ENCODE results near the gene PIP4K2C. TPM values are rescaled to one million over a fixed set of nuclear protein-coding genes. Genes with fewer than 3 reads are reported as not detected.

PIP4K2C gene
- total and polyA plus RNA-seq, 2 donors (not counting 1 experiment from before 2014, with no cell fraction given), result 11.9 to 24.3 TPM

GRCh38 chr12:57609781-57610553 lies 19.0 kb downstream of the PIP4K2C start:
- H3K27me3 ChIP-seq (ENCODE audit: control insufficient read depth, insufficient read depth, low read length), result no peaks in the 10 kb centered on the region
- peak overlapping the region; percentile 55 for H2AFZ ChIP-seq (ENCODE audit: low read length)
- no peak for DNase-seq (ENCODE audit: low read depth in 2 of 2)
- H3K4me1 ChIP-seq (ENCODE audit: control insufficient read depth, extremely low read depth, insufficient read depth, low read length), result peaks cover 13% of the 10 kb centered on the region
- H3K9ac ChIP-seq (ENCODE audit: insufficient read depth, low read length), result no peak overlapping the region
- H3K9me3 ChIP-seq (ENCODE audit: control insufficient read depth, insufficient read depth, low read depth, low read length), result no peaks in the 10 kb centered on the region
- H3K4me3 ChIP-seq (replicated peaks in 1 of 4; ENCODE audit: control extremely low read depth in 1 of 4, insufficient read depth in 1 of 4, low read depth in 3 of 4, low read length in 4 of 4), result peak overlapping the region in 2 of 4 experiments; percentile 45 to 70
- peaks cover 2% of the 10 kb centered on the region for H3K36me3 ChIP-seq (ENCODE audit: control insufficient read depth, insufficient read depth, low read length)
- H3K4me2 ChIP-seq (ENCODE audit: extremely low read depth, insufficient read depth, low read length), result peak overlapping the region; percentile 35
- TF ChIP-seq, protein P1, sequence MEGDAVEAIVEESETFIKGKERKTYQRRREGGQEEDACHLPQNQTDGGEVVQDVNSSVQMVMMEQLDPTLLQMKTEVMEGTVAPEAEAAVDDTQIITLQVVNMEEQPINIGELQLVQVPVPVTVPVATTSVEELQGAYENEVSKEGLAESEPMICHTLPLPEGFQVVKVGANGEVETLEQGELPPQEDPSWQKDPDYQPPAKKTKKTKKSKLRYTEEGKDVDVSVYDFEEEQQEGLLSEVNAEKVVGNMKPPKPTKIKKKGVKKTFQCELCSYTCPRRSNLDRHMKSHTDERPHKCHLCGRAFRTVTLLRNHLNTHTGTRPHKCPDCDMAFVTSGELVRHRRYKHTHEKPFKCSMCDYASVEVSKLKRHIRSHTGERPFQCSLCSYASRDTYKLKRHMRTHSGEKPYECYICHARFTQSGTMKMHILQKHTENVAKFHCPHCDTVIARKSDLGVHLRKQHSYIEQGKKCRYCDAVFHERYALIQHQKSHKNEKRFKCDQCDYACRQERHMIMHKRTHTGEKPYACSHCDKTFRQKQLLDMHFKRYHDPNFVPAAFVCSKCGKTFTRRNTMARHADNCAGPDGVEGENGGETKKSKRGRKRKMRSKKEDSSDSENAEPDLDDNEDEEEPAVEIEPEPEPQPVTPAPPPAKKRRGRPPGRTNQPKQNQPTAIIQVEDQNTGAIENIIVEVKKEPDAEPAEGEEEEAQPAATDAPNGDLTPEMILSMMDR (conservative IDR thresholded peaks at IDR 0.05 in 1 of 2, IDR thresholded peaks at IDR 0.05 in 1 of 2; ENCODE audit: low read depth in 1 of 2, low read length in 2 of 2), result no peak
- TF ChIP-seq EZH2 (IDR thresholded peaks at IDR 0.05; ENCODE audit: low read length, missing control alignments), result no peak
- H3K79me2 ChIP-seq (ENCODE audit: control insufficient read depth, insufficient read depth, low read length), result no peaks in the 10 kb centered on the region
- H3K27ac ChIP-seq (ENCODE audit: insufficient read depth, low read length), result no peak overlapping the region
- H4K20me1 ChIP-seq (ENCODE audit: control insufficient read depth, extremely low read depth, insufficient read depth, low read length), result no peaks in the 10 kb centered on the region

DNA sequence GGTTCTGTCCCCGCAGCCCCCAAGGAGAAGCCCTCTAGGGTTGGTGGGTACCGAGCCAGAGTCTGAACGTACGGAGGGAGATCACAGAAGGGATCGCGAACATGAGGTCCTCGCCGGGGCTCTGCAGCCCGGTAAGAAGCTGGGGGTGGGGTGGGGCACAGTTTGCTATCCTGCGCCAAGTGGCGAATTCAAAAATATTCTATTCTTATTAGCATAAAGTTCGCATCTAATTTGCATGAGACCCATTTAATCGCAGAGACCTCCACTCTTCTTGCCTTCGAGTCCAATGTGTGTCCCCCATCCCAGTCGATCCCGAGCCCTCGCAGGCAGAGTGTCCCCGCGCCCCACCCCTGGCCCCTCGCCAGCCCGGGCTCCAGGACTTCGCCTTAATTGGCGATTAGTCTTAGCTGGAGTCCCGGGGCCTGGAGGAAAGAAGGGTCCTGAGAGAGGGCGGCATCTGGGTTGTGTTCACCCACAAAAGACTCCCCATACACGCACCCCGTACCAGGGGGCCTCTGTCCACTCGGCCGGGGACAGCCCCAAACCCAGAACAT lies 19.6 kb downstream of the PIP4K2C start:
- Histone ChIP-seq H3K27me3 (ENCODE audit: control insufficient read depth, insufficient read depth, low read length) (no peaks in the 10 kb centered on the region), H3K36me3 (ENCODE audit: control insufficient read depth, insufficient read depth, low read length) (peaks cover 2% of the 10 kb centered on the region), H3K9me3 (ENCODE audit: control insufficient read depth, insufficient read depth, low read depth, low read length) (no peaks in the 10 kb centered on the region), H3K4me3 (replicated peaks in 1 of 4; ENCODE audit: control extremely low read depth in 1 of 4, insufficient read depth in 1 of 4, low read depth in 3 of 4, low read length in 4 of 4) (peak overlapping the region in 3 of 4 experiments; percentile 45 to 70 (median 54)), H3K79me2 (ENCODE audit: control insufficient read depth, insufficient read depth, low read length) (no peaks in the 10 kb centered on the region), H2AFZ (ENCODE audit: low read length) (peak overlapping the region; percentile 55), H3K4me1 (ENCODE audit: control insufficient read depth, extremely low read depth, insufficient read depth, low read length) (peaks cover 10% of the 10 kb centered on the region), H3K27ac (ENCODE audit: insufficient read depth, low read length) (no peak overlapping the region), H3K4me2 (ENCODE audit: extremely low read depth, insufficient read depth, low read length) (peak overlapping the region; percentile 40), H3K9ac (ENCODE audit: insufficient read depth, low read length) (no peak overlapping the region), H4K20me1 (ENCODE audit: control insufficient read depth, extremely low read depth, insufficient read depth, low read length) (no peaks in the 10 kb centered on the region)
- TF ChIP-seq EZH2 (IDR thresholded peaks at IDR 0.05; ENCODE audit: low read length, missing control alignments), result no peak
- TF ChIP-seq, protein P1 (conservative IDR thresholded peaks at IDR 0.05 in 1 of 2, IDR thresholded peaks at IDR 0.05 in 1 of 2; ENCODE audit: low read depth in 1 of 2, low read length in 2 of 2), result no peak
- DNase-seq (ENCODE audit: low read depth in 2 of 2), result peak in 1 of 2 donors; percentile 31

GRCh38 chr12:57611108-57611826 lies 20.3 kb downstream of the PIP4K2C start, which contains the start of gene ARHGEF25:
Gene ARHGEF25 (plus strand): TSS chr12:57611435. CDS start chr12:57611895, 460 bp downstream.
- DNase-seq (ENCODE audit: low read depth in 2 of 2), result peak; percentile 58 to 66
- peak within 1 kb of the TSS; percentile 48 for H3K9ac ChIP-seq (ENCODE audit: insufficient read depth, low read length)
- no peaks in the 10 kb centered on the region for H3K79me2 ChIP-seq (ENCODE audit: control insufficient read depth, insufficient read depth, low read length)
- no peaks in the 10 kb centered on the region for H3K27me3 ChIP-seq (ENCODE audit: control insufficient read depth, insufficient read depth, low read length)
- TF ChIP-seq, protein P1 (conservative IDR thresholded peaks at IDR 0.05 in 1 of 2, IDR thresholded peaks at IDR 0.05 in 1 of 2; ENCODE audit: low read depth in 1 of 2, low read length in 2 of 2), result no peak
- no peak for TF ChIP-seq EZH2 (IDR thresholded peaks at IDR 0.05; ENCODE audit: low read length, missing control alignments)
- peak within 1 kb of the TSS; percentile 55 for H2AFZ ChIP-seq (ENCODE audit: low read length)
- peak within 1 kb of the TSS; percentile 62 for H3K4me2 ChIP-seq (ENCODE audit: extremely low read depth, insufficient read depth, low read length)
- H3K4me1 ChIP-seq (ENCODE audit: control insufficient read depth, extremely low read depth, insufficient read depth, low read length), result peaks cover 8% of the 10 kb centered on the region
- peaks cover 2% of the 10 kb centered on the region for H3K36me3 ChIP-seq (ENCODE audit: control insufficient read depth, insufficient read depth, low read length)
- H3K27ac ChIP-seq (ENCODE audit: insufficient read depth, low read length), result no peak within 1 kb of the TSS
- no peaks in the 10 kb centered on the region for H3K9me3 ChIP-seq (ENCODE audit: control insufficient read depth, insufficient read depth, low read depth, low read length)
- peak within 1 kb of the TSS; percentile 48 to 70 (median 58) for H3K4me3 ChIP-seq (replicated peaks in 1 of 4; ENCODE audit: control extremely low read depth in 1 of 4, insufficient read depth in 1 of 4, low read depth in 3 of 4, low read length in 4 of 4)
- no peaks in the 10 kb centered on the region for H4K20me1 ChIP-seq (ENCODE audit: control insufficient read depth, extremely low read depth, insufficient read depth, low read length)
